HG03097 (cell line): ENCODE measurements around the gene DNM3.

Experiments used
- ATAC-seq: cut with Tn5 transposase; IDR thresholded peaks from one replicate; pipeline ENCODE4 v1.9.1; 2021; ENCODE audit not compliant: unreplicated experiment, low FRiP score

DNM3 gene

DNA sequence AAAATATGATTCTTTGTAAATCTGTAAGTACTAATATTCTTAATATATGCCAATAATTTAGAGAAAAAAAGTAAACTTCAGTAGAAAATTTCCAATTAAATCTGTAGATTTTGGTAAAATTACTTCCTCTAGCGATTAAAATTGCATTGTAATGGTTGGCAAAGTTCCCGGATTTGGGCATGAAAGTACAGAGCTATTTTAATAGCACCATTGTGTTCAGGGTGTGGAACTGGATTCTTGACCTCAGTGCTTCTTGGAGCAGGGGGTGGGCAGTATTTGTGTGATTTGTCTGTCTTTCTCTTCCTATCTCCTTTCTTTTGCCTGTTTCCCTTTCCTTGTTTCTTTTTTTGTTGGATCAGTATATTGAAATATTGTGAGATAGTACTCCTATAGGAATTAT is 72.1 kb downstream of the DNM3 start:
- ATAC-seq, result no peak

DNA sequence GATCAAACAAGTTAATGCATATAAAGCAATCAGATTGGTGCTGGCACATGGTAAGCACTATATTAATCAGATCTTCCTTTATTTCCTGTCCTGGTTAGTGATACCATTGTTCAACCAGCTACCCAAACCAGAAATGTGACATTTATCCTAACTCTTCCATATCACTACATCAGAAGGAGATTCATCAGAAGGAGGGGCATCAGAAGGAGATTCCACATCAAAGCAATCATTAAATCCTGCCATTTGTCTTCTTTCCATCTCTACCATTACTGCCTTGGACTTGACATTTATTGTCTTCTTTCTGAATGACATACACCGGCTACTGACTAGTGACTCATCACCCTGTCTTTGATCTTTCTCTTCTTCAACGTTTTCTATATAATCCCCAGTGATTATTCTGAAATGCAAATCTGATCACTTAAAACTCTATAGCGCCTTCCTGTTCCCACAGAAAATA is 75.0 kb downstream of the DNM3 start:
- ATAC-seq, result no peak

GRCh38 chr1:171917331-171917730 is 76.0 kb downstream of the DNM3 start:
- no peak for ATAC-seq

DNA sequence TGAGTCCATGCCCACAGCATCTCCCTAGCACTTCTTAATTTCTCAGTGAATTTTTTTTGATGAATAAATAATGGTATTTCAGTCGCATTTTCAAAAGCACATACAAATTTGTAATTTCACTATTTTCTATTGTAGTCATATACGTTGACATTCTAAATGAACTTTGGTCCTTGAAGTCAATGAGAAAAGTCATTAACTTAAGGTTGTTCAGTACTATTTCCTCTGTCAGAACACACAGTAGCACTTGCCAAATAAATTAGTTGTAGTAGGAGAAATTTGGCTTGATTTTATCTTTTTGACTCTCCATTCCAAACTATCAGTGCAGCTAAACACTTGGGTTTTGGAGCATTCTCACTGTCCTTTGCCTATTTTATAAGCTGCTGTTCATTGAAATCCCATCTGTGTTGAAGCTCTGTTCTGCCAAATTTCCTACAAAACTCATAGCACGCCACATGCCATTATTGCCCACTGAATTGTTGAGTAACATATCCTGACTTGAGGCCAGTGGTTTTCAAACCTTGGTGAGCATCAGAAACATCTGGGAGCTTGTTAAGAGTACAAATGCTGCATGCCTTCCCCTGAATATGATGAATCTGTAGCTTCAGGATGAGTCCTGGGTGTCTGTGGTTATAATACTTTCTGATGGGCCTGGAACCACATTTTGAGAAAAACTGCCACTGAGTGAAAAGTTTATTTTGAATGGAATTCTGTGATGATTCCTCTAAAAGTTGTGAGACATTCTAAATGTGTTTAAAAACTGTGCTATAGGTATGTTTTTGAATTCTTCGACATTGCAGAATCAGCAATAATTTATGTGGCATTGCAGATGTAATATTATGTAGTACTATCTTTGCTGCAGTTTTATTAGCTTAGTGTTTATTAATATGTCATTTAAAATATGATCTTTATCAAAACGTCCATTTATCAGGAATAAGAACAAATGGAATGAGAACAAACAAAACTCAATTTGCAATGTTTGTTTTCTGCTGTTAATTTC is 78.9 kb downstream of the DNM3 start:
- ATAC-seq, result no peak

GRCh38 chr1:171922999-171923398 is 81.7 kb downstream of the DNM3 start:
- no peak for ATAC-seq

DNA sequence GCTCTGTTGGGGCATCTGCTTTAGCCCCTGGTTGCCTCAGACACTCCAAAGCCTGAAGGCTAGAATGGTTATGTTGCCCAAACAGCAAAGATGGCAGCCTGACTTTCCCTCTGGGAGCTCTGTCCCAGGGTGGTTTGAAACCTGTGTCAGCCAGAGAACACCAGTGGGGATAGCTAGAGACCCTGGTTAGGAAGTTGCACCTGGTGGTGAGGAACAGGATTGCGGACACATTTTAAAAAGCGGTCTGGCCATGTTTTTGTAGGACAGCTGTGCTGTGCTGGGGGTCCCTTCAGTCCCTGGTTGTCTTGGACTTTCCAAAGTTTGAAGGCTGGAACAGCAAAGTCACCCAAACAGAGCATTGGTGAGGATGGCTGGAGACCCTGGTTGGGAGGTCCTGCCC is 87.8 kb downstream of the DNM3 start:
- no peak for ATAC-seq

DNA sequence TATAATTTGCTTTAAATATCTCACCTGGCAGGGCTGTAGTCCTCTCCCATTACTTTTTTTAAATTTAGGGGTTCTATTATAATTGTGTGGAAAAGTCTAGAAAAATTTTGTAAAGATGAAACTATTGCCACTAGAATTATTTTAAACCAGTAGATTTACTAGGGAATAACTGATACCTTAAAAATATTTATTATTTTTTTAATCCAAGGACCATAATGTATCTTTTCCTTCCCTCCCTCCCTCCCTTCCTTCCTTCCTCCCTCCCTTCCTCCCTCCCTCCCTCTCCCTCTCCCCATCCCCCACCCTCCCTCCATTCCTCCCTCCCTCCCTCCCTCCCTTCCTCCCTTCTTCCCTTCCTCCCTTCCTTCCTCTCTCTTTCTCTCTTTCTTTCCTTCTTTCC is 90.5 kb downstream of the DNM3 start:
- ATAC-seq, result no peak

DNA sequence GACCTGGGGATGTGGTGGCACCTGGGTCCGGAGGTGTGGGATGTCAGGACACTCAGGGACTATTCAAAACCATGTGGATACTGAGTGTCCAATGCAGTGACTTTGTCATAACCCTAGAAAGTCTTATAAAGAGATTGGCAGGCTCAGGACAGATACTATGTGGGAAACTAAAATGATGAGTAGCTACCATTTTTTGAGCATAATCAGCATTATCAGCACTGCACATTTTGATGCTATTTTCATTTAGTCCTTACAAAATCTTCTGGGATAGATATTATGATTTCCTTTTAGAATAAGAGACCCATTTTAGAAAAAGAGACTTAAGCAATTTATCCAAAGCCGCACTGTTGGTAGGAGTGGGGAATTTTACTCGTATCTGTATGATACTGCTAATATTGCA is 93.4 kb downstream of the DNM3 start:
- ATAC-seq, result no peak

GRCh38 chr1:171935086-171935485 is 93.8 kb downstream of the DNM3 start:
- no peak for ATAC-seq

GRCh38 chr1:171935664-171936063 is 94.4 kb downstream of the DNM3 start:
- no peak for ATAC-seq

DNA sequence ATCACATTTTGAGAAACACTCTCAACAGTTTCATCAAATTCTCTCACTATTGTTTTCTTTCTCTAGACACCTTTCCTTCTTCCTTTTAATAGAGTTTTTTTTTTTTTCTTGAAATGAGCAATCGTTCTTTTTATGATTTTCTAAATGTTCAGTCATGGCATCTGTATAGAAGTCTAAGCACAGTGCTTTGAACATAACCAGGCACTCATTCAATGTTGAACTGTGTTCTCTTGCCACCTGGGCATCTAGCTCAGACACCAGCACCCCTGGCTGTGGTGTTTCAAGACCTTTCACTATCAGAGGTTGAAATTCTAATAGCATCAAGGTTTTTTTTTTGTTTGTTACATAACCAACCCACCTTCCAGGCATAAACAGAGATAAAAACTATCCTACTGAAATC is 96.6 kb downstream of the DNM3 start:
- ATAC-seq, result no peak

DNA sequence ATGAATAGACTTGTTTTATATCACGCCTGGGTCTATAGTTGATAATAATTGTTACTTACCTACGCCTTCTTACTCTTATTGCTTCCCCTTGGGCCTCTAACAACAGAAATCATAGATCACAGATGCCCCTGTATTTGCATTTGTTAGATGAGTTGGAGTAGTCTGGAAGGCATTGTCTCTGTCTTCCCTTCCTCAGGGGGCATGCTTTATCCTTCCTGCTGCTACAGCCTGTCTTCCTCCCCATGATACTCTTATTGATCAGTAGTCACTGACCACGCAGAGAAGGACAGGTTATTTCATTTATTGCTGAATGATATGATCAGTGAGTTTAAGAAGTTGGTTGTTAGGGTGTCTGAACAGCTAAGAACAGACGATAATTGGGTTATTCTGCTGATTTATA is 98.4 kb downstream of the DNM3 start:
- ATAC-seq, result no peak

DNA sequence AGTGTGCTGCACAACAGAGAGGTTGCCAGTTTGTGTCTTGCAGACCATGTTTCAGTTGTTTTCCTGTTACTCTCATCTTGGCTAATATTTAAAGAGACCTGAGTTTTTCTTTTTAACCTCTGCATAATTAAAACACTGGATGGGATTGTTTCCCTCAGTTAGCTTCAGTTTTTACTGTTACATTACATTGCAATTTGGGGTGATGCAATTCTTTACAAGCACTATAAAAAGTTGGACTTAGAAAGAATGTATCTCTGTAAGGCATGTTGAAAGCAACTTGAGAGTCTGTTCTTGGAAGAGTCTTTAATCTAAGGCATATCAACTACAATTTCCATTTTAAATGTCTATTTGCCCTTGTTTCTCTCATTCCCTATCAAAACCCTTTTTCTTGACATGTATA is 99.1 kb downstream of the DNM3 start:
- no peak for ATAC-seq

GRCh38 chr1:171941920-171942319 is 100.6 kb downstream of the DNM3 start:
- no peak for ATAC-seq

- ATAC-seq, result no peak
These were observed 102.8 kb downstream of the DNM3 start for GRCh38 chr1:171943973-171944561.

DNA sequence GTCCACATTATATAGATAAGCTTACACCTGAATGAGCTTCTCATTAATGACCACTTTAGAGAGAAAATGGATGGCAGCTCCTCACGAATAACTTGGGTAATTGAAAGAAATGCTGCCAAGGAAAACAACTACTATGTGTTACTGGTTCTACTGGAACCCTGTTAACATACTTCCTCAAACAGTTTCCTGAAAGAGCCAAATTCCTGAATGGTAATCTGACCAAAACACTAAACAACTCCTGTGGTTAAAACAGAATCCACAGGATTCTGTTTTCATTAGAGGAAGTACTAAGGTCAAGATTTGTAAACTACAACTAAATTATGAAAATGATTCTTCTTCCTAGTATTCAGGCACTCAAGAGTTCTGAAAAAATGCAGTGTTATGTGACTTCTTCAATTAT is 107.2 kb downstream of the DNM3 start:
- ATAC-seq, result no peak

DNA sequence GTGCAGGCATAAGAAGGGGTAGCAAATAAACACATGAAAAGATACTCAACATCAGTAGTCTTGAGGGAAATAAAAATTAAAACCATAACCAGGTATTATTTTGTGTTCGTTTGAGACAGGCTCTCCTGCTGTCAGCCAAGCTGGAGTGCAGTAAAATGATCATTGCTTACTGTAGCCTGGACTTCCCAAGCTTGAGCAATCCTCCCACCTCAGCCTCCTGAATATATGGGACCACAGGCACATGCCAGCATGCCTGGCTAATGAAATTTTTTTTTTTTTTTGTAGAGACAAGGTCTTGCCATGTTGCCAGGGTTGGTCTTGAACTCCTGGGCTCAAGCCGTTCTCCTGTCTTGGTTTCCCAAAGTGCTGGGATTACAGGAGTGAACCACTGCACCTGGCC is 108.0 kb downstream of the DNM3 start:
- ATAC-seq, result no peak

- no peak for ATAC-seq
These were observed 112.5 kb downstream of the DNM3 start for GRCh38 chr1:171953835-171954234.

DNA sequence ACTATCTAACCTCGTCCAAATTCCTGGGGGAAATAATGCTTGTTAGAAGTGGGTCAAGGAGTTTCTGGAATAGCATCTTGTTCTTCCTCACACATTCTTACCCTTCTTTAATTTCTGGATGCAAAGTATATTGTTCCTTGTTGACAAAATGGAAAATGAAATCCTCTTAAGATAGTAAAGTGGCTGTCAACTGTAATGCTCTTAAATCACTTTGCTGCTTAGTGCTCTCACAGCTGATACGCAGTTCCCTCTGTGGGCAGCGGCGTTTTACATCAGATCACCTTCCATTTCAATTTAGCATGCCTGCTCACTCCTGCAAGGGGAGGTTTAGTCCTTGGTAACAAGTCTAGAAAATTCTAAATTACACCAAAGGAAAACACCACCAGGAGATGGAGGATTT is 113.1 kb downstream of the DNM3 start:
- no peak for ATAC-seq

DNA sequence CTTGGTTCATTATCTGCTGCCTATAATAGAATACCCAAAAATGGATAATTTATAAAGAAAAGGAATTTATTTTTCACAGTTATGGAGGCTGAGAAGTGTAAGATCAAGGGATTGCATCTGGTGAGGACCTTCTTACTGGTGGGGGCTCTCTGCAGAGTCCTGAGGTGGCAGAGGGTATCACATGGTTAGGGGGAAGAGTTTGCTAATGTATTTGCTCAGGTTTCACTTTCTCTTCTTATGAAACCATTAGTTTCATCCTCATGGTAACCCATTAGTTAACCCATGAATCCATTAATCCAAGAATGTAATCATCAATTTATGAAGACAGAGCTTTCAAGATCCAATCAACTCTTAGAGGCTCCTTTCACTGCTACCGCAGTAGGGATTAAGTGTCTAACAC is 120.6 kb downstream of the DNM3 start:
- no peak for ATAC-seq

DNA sequence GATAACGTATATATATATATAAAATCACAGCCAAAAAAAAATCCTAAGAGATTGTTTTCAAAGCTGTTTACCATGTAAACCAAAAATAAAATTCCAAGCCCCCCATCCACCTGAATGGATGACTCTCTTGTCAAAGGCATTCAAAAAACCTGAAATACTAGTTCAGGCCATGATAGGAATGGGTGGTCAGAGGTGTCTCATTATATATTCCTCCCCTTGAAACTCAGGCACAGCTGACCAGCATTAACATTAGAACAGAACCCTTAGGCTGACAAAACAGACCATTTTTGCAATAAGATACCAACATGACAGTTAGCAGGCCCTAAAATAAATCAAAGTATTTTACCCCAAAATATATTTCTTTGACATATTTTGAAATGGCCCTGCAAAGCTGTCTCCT is 122.5 kb downstream of the DNM3 start:
- ATAC-seq, result no peak

DNA sequence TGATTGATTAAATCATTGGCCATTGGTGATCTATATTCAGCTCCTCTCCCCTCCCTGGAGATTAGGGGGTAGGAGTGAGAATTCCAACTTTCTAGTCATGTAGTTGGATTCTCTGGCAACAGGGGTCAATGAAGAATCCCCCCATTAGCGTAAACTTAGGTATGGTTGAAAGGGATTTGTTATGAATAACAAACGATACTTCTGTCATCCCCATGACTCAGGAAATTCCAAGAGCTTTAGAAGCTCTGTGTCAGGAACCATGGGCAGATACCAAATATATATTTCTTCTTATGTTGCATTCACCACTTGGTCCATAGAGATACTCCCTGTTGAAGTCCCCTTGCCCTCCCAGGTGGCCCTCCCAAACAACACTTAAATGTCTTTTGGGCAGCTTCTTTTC is 124.5 kb downstream of the DNM3 start:
- ATAC-seq, result no peak
